HFFc6 (cell line): ENCODE data around the gene B4GALT5. TPM values are rescaled to one million over a fixed set of nuclear protein-coding genes. Genes with fewer than 3 reads are reported as not detected.

Source experiments
- DNase-seq: peaks from one replicate; pipeline ENCODE4 v3.0.0-alpha.2; 2018
- H3K27ac Mint-ChIP-seq: 2 replicates; pipeline ENCODE4 v1.8.0; 2020; ENCODE audit warnings: mild to moderate bottlenecking, mixed read lengths
- H3K27me3 Mint-ChIP-seq: 2 replicates; pipeline ENCODE4 v1.8.0; 2021; ENCODE audit warnings: mild to moderate bottlenecking, moderate library complexity, mixed read lengths; ENCODE audit not compliant: insufficient read depth
- H3K36me3 Mint-ChIP-seq: 2 replicates; pipeline ENCODE4 v1.8.0; 2021; ENCODE audit warnings: low read depth, mixed read lengths
- H3K4me1 Mint-ChIP-seq: 2 replicates; pipeline ENCODE4 v1.8.0; 2020; ENCODE audit warnings: low read depth, mixed read lengths
- H3K4me3 Mint-ChIP-seq: 2 replicates; pipeline ENCODE4 v1.8.0; 2020; ENCODE audit warnings: mild to moderate bottlenecking, moderate library complexity, mixed read lengths
- H3K9me3 Mint-ChIP-seq: 2 replicates; pipeline ENCODE4 v1.8.0; 2020; ENCODE audit warnings: mild to moderate bottlenecking, mixed read lengths
- total RNA-seq, 6 experiments: library from RNA; stranded (reverse); fragmentation: NEBNext Ultra II Directional; extraction: Animal tissue kit (Norgen Biotek cat#: 25700); gene quantifications; 2 replicates in 1 of 6; 3 replicates in 5 of 6; pipeline ENCODE4 v1.2.3, GENCODE V29; 2021
- TF ChIP-seq, protein P1 (sequence below): fragments of 200-600 bp; sonication (generic); IDR thresholded peaks from 2 replicates; pipeline ENCODE4 v1.5.0; 2021; ENCODE audit warnings: antibody characterized with exemption, mild to moderate bottlenecking

Gene B4GALT5
- total RNA-seq, 6 experiments from 2014 or later = 19.7 to 25.0 (median 21.9) TPM

GRCh38 chr20:49701916-49702315 lies 11.8 kb downstream of the B4GALT5 start:
- TF ChIP-seq, protein P1, sequence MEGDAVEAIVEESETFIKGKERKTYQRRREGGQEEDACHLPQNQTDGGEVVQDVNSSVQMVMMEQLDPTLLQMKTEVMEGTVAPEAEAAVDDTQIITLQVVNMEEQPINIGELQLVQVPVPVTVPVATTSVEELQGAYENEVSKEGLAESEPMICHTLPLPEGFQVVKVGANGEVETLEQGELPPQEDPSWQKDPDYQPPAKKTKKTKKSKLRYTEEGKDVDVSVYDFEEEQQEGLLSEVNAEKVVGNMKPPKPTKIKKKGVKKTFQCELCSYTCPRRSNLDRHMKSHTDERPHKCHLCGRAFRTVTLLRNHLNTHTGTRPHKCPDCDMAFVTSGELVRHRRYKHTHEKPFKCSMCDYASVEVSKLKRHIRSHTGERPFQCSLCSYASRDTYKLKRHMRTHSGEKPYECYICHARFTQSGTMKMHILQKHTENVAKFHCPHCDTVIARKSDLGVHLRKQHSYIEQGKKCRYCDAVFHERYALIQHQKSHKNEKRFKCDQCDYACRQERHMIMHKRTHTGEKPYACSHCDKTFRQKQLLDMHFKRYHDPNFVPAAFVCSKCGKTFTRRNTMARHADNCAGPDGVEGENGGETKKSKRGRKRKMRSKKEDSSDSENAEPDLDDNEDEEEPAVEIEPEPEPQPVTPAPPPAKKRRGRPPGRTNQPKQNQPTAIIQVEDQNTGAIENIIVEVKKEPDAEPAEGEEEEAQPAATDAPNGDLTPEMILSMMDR = no peak
- H3K4me3 Mint-ChIP-seq = peak overlapping the region; percentile 68
- no peaks in the 10 kb centered on the region for H3K9me3 Mint-ChIP-seq
- no peaks in the 10 kb centered on the region for H3K36me3 Mint-ChIP-seq
- peaks cover 58% of the 10 kb centered on the region for H3K4me1 Mint-ChIP-seq
- H3K27me3 Mint-ChIP-seq = peaks cover 2% of the 10 kb centered on the region; the same call in 1 of the 2 replicates
- H3K27ac Mint-ChIP-seq = peak overlapping the region; percentile 73
- no peak for DNase-seq

DNA sequence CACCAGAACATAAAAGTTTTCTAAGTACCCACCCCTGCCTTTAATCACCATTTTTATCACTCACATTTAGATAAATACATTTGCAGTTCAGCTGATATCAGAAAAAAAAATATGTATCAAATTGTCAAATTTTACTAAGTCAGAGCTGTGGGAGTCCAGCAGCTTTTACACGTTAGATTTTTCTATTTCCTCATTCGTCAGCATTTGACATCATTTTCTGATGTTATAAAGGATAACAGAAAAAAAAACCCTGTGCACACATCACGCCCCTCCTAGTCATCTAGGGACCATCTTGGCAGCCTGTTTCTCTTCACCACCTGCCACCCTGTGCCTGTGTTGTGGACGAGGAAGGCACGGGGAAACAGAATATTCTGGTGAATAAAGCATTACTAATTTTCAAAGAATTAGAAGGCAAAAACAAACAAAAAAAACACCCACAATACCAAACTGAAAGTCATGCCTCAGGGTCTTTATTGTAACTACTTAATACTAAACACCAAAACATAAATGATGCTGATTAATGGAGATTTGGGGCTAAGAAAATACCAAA lies 12.4 kb downstream of the B4GALT5 start:
- peak; percentile 18 for DNase-seq
- H3K27me3 Mint-ChIP-seq = peaks cover 2% of the 10 kb centered on the region; the same call in 1 of the 2 replicates
- peaks cover 58% of the 10 kb centered on the region for H3K4me1 Mint-ChIP-seq
- no peaks in the 10 kb centered on the region for H3K36me3 Mint-ChIP-seq
- no peaks in the 10 kb centered on the region for H3K9me3 Mint-ChIP-seq
- H3K4me3 Mint-ChIP-seq = peak overlapping the region; percentile 68
- TF ChIP-seq, protein P1 = no peak
- peak overlapping the region; percentile 73 for H3K27ac Mint-ChIP-seq

DNA sequence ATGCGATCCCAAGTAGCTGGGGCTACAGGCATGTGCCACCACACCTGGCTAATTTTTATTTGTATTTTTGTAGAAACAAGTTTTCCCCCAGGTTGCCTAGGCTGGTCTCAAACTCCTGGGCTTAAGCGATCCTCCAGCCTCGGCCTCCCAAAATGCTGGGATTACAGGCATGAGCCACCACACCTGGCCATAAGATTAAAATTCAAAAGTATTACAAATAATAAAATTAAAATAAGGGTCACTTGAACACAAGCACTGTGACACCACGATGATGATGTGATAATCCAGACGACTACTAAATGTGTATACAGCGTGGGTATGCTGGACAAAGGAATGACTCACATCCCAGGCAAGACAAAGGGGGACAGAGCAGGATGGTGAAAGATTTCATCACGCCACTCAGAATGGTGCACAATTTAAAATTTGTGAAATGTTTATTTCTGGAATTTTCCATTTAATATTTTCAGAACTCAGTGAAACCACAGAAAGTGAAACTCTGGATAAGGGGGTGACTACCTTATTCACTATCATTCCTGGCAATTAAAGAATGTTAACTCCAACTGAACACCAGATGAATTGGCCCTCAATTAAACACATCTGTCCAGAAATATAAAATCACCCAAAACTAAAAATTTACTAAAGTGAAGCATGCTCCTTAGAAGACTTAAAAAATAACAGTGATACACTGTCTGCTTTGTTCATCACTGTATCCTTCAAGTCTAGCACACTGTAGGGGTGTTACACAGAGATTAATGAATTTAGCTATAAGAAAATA lies 13.1 kb downstream of the B4GALT5 start:
- peak; percentile 71 for DNase-seq
- H3K27me3 Mint-ChIP-seq = peaks cover 2% of the 10 kb centered on the region; the same call in 1 of the 2 replicates
- TF ChIP-seq, protein P1 = no peak
- peak overlapping the region; percentile 68 for H3K4me3 Mint-ChIP-seq
- peaks cover 62% of the 10 kb centered on the region for H3K4me1 Mint-ChIP-seq
- peak overlapping the region; percentile 73 for H3K27ac Mint-ChIP-seq
- H3K9me3 Mint-ChIP-seq = no peaks in the 10 kb centered on the region
- H3K36me3 Mint-ChIP-seq = no peaks in the 10 kb centered on the region

GRCh38 chr20:49699200-49699992 lies 14.3 kb downstream of the B4GALT5 start:
- peak overlapping the region; percentile 68 for H3K27ac Mint-ChIP-seq
- peak; percentile 66 for DNase-seq
- peaks cover 68% of the 10 kb centered on the region for H3K4me1 Mint-ChIP-seq
- peak overlapping the region; percentile 58 for H3K4me3 Mint-ChIP-seq
- no peaks in the 10 kb centered on the region; the same call in 1 of the 2 replicates for H3K27me3 Mint-ChIP-seq
- TF ChIP-seq, protein P1 = no peak
- H3K36me3 Mint-ChIP-seq = no peaks in the 10 kb centered on the region
- H3K9me3 Mint-ChIP-seq = no peaks in the 10 kb centered on the region

DNA sequence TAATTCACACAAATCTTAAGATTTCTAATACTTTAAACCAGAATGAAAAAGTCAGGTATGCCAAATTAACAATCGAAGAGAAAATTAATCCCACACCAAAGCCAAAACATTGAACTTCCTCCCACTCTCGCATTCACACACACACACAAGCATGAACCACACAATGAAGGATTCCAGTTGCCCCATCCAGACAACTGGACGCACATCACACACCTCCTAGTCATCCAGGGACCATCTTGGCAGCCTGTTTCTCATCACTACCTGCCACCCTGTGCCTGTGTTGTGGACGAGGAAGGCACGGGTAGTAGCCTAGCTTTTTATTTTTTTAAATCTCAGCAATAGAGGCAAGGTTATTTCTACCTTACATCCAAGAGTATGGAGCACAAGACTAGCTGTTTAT lies 15.2 kb downstream of the B4GALT5 start:
- Mint-ChIP-seq H3K27me3 (no peaks in the 10 kb centered on the region; the same call in 1 of the 2 replicates), H3K4me3 (peak overlapping the region; percentile 21; the same call in 1 of the 2 replicates), H3K36me3 (no peaks in the 10 kb centered on the region), H3K9me3 (no peaks in the 10 kb centered on the region), H3K4me1 (peaks cover 71% of the 10 kb centered on the region), H3K27ac (peak overlapping the region; percentile 38)
- TF ChIP-seq, protein P1 = no peak
- no peak for DNase-seq
